Measurements from ENCODE around the gene RBM12. TPM values are rescaled to one million over a fixed set of nuclear protein-coding genes. Genes with fewer than 3 reads are reported as not detected.

Gene RBM12
- total RNA-seq, 1 experiment from 2014 or later, result 125 TPM

DNA sequence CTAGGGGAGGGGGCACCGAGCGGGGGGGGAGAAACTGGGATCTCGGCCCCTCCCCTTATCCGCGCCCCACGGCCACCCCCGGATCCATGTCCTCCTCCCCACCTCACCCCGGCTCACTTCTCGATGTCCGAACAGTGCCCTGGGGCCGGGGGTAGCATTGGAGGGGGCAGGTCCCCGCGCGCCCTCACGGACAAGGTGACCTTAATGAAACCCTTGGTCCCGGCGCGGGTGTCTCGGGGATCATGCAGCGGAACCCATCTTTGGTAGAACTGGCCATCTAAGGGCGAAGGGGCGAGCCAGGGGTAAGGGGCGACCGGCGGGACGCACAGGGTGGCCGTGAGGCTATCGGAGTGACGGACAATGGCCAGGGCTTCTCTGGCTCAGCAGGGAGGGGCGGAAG is 62.7 kb downstream of the RBM12 start:
- H3K27ac Mint-ChIP-seq, result no peak overlapping the region
- H3K36me3 Mint-ChIP-seq, result no peaks in the 10 kb centered on the region
- ChIA-PET POLR2A (interaction anchor here (1.4 to 1.6 kb wide), 3 partner anchors 14 to 140 kb away, joined by 3 to 8 read pairs (median 5); partner anchors contain the start of genes RBM39 and SPAG4), CTCF (interaction anchor here (0.6 to 2.1 kb wide), 13 partner anchors 9 to 352 kb away, joined by 3 to 62 read pairs (median 5); partner anchors contain the start of genes ERGIC3, SCAND1 and SPAG4)
- H3K4me1 Mint-ChIP-seq, result peaks cover 9% of the 10 kb centered on the region
- peaks cover 69% of the 10 kb centered on the region for H3K27me3 Mint-ChIP-seq (ENCODE audit: low read depth)
- TF ChIP-seq GTF2I (CRISPR knock-in tag; conservative IDR thresholded peaks at IDR 0.05) (no peak), JAZF1 (CRISPR knock-in tag; IDR thresholded peaks at IDR 0.05) (no peak), TEAD1 (CRISPR knock-in tag; IDR thresholded peaks at IDR 0.05) (no peak), NFYB (CRISPR knock-in tag; conservative IDR thresholded peaks at IDR 0.05; ENCODE audit: low read depth) (no peak), ZNF416 (CRISPR knock-in tag; IDR thresholded peaks at IDR 0.05) (no peak), JUN (CRISPR knock-in tag; IDR thresholded peaks at IDR 0.05) (no peak), ESRRA (CRISPR knock-in tag; IDR thresholded peaks at IDR 0.05; ENCODE audit: borderline replicate concordance) (no peak)
- TF ChIP-seq, protein P1, sequence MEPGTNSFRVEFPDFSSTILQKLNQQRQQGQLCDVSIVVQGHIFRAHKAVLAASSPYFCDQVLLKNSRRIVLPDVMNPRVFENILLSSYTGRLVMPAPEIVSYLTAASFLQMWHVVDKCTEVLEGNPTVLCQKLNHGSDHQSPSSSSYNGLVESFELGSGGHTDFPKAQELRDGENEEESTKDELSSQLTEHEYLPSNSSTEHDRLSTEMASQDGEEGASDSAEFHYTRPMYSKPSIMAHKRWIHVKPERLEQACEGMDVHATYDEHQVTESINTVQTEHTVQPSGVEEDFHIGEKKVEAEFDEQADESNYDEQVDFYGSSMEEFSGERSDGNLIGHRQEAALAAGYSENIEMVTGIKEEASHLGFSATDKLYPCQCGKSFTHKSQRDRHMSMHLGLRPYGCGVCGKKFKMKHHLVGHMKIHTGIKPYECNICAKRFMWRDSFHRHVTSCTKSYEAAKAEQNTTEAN (CRISPR knock-in tag; IDR thresholded peaks at IDR 0.05), result no peak
- peak overlapping the region; percentile 41 for H3K4me3 Mint-ChIP-seq
- ATAC-seq (no peak), DNase-seq (ENCODE audit: low spot score) (no peak)
- H3K9me3 Mint-ChIP-seq, result no peaks in the 10 kb centered on the region

GRCh38 chr20:35600993-35601973 is 63.4 kb downstream of the RBM12 start:
- H3K9me3 Mint-ChIP-seq, result no peaks in the 10 kb centered on the region
- ChIA-PET CTCF (interaction anchor here (0.6 to 2.1 kb wide), 19 partner anchors 9 to 601 kb away, joined by 3 to 62 read pairs (median 5); partner anchors contain the start of genes ERGIC3, SCAND1 and SPAG4), POLR2A (interaction anchor here (0.6 to 1.6 kb wide), 7 partner anchors 15 to 353 kb away, joined by 3 to 8 read pairs (median 3); partner anchors contain the start of genes RBM39, SCAND1 and SPAG4)
- H3K4me1 Mint-ChIP-seq, result peaks cover 9% of the 10 kb centered on the region
- H3K36me3 Mint-ChIP-seq, result no peaks in the 10 kb centered on the region
- ATAC-seq, result peak; percentile 63
- peak overlapping the region; percentile 76 for H3K4me3 Mint-ChIP-seq
- no peak overlapping the region for H3K27ac Mint-ChIP-seq
- peaks cover 74% of the 10 kb centered on the region for H3K27me3 Mint-ChIP-seq (ENCODE audit: low read depth)
- peak; percentile 80 for DNase-seq (ENCODE audit: low spot score)
- TF ChIP-seq ETV6 (CRISPR knock-in tag; IDR thresholded peaks at IDR 0.05) (peak; percentile 99), PREB (CRISPR knock-in tag; IDR thresholded peaks at IDR 0.05; ENCODE audit: borderline replicate concordance) (peak; percentile 98; the same call in 1 of the 2 replicates), ZNF281 (CRISPR knock-in tag; IDR thresholded peaks at IDR 0.05) (peak; percentile 96), E2F4 (CRISPR knock-in tag; IDR thresholded peaks at IDR 0.05; ENCODE audit: borderline replicate concordance, low read depth) (peak; percentile 96), NR1H2 (CRISPR knock-in tag; IDR thresholded peaks at IDR 0.05) (peak; percentile 96), ZNF671 (CRISPR knock-in tag; IDR thresholded peaks at IDR 0.05) (no peak), ZNF232 (CRISPR knock-in tag; IDR thresholded peaks at IDR 0.05) (peak; percentile 98)
- TF ChIP-seq, protein P2, sequence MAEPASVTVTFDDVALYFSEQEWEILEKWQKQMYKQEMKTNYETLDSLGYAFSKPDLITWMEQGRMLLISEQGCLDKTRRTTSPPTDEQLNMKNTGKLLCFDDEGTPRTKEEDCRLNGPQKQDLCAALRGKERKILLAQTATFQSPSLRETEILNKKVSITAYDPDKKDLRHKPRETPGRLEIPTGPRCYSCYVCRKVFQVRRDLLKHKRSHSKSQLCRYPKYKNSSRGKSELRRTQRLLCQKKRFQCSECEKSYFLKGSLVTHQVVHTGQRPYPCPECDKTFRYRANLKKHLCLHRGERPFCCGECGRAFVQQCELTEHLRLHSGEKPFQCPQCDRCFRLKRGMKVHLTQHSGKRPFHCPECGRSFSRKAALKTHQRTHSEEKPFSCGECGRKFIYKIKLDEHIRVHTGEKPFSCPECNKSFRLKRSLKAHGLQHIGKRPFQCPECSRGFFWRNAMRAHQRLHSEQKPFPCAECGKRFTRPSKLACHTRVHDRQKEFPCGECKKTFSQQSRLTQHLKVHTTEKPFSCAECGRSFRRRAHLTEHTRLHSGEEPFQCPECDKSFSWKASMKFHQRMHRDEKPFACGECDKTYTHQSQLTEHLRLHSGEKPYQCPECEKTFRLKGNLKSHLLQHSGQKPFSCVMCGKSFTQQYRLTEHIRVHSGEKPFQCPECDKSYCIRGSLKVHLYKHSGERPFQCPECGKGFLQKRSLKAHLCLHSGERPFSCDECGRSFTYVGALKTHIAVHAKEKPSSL (CRISPR knock-in tag; conservative IDR thresholded peaks at IDR 0.05), result no peak
- TF ChIP-seq, protein P3, sequence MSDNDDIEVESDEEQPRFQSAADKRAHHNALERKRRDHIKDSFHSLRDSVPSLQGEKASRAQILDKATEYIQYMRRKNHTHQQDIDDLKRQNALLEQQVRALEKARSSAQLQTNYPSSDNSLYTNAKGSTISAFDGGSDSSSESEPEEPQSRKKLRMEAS (CRISPR knock-in tag; IDR thresholded peaks at IDR 0.05), result peak; percentile 99
- TF ChIP-seq, protein P4, sequence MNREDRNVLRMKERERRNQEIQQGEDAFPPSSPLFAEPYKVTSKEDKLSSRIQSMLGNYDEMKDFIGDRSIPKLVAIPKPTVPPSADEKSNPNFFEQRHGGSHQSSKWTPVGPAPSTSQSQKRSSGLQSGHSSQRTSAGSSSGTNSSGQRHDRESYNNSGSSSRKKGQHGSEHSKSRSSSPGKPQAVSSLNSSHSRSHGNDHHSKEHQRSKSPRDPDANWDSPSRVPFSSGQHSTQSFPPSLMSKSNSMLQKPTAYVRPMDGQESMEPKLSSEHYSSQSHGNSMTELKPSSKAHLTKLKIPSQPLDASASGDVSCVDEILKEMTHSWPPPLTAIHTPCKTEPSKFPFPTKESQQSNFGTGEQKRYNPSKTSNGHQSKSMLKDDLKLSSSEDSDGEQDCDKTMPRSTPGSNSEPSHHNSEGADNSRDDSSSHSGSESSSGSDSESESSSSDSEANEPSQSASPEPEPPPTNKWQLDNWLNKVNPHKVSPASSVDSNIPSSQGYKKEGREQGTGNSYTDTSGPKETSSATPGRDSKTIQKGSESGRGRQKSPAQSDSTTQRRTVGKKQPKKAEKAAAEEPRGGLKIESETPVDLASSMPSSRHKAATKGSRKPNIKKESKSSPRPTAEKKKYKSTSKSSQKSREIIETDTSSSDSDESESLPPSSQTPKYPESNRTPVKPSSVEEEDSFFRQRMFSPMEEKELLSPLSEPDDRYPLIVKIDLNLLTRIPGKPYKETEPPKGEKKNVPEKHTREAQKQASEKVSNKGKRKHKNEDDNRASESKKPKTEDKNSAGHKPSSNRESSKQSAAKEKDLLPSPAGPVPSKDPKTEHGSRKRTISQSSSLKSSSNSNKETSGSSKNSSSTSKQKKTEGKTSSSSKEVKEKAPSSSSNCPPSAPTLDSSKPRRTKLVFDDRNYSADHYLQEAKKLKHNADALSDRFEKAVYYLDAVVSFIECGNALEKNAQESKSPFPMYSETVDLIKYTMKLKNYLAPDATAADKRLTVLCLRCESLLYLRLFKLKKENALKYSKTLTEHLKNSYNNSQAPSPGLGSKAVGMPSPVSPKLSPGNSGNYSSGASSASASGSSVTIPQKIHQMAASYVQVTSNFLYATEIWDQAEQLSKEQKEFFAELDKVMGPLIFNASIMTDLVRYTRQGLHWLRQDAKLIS (CRISPR knock-in tag; IDR thresholded peaks at IDR 0.05; ENCODE audit: borderline replicate concordance), result no peak; the same call in 1 of the 2 replicates
